Liver (tissue), 9 donors: ENCODE data around the gene SLC47A2. TPM values are rescaled to one million over a fixed set of nuclear protein-coding genes. Genes with fewer than 3 reads are reported as not detected.
A peak's percentile ranks its signal among the peaks of the same experiment; 100 is the strongest.

Source experiments
- DNase-seq: peaks from one replicate; pipeline ENCODE4 v3.0.0-alpha.2; 2017; ENCODE audit warnings: low spot score
- H3K27ac ChIP-seq, 2 donors: one replicate each; pipeline ENCODE4 v1.7.0; 2013; ENCODE audit warnings: inconsistent platforms in 2 of 2, low read length in 2 of 2, control low read depth in 1 of 2, low read depth in 1 of 2, mild to moderate bottlenecking in 1 of 2
- H3K27me3 ChIP-seq, 4 donors: one replicate each; pipeline versions ENCODE4 v1.6.1 to v1.7.0; 2013; ENCODE audit warnings: low read length in 3 of 4, inconsistent platforms in 1 of 4, mild to moderate bottlenecking in 1 of 4, moderate library complexity in 1 of 4; ENCODE audit not compliant: control insufficient read depth in 4 of 4, insufficient read depth in 4 of 4
- H3K36me3 ChIP-seq, 4 donors: one replicate each; pipeline versions ENCODE4 v1.6.1 to v1.7.0; 2013; ENCODE audit warnings: low read length in 3 of 4, mild to moderate bottlenecking in 3 of 4, low read depth in 1 of 4, moderate library complexity in 1 of 4; ENCODE audit not compliant: control insufficient read depth in 4 of 4, insufficient read depth in 3 of 4
- H3K4me1 ChIP-seq, 4 donors: one replicate each; pipeline versions ENCODE4 v1.6.1 to v1.7.0; 2013; ENCODE audit warnings: low read length in 3 of 4, mild to moderate bottlenecking in 3 of 4, moderate library complexity in 1 of 4; ENCODE audit not compliant: control insufficient read depth in 4 of 4, insufficient read depth in 4 of 4
- H3K4me3 ChIP-seq, 3 donors: one replicate each; pipeline versions ENCODE4 v1.6.1 to v1.7.0; 2013; ENCODE audit warnings: low read length in 3 of 3, control low read depth in 1 of 3, low read depth in 1 of 3, mild to moderate bottlenecking in 1 of 3
- H3K9ac ChIP-seq, 2 donors: one replicate each; pipeline ENCODE4 v1.7.0; 2013; ENCODE audit warnings: low read length in 2 of 2, mild to moderate bottlenecking in 2 of 2, moderate library complexity in 2 of 2, control low read depth in 1 of 2, low read depth in 1 of 2
- H3K9me3 ChIP-seq, 4 donors: one replicate each; pipeline versions ENCODE4 v1.6.1 to v1.7.0; 2013; ENCODE audit warnings: low read length in 3 of 4; ENCODE audit not compliant: control insufficient read depth in 4 of 4
- CTCF ChIP-seq: fragments of 150-350 bp; IDR thresholded peaks from 2 replicates; pipeline ENCODE4 v1.5.1; 2017; ENCODE audit warnings: improper control_type of control experiment, low read depth, low read length; ENCODE audit not compliant: missing input control
- EGR1 ChIP-seq, 2 donors: IDR thresholded peaks; 2 replicates each; pipeline ENCODE4 v1.6.1; 2016 to 2018; ENCODE audit warnings: antibody characterized with exemption in 2 of 2, low read depth in 2 of 2
- FOXA1 ChIP-seq: IDR thresholded peaks from 2 replicates; pipeline ENCODE4 v1.6.1; 2016; ENCODE audit warnings: antibody characterized with exemption
- HNF4A ChIP-seq, 2 donors: conservative IDR thresholded peaks; 2 replicates each; pipeline ENCODE4 v1.6.1; 2016; ENCODE audit warnings: antibody characterized with exemption in 2 of 2, mild to moderate bottlenecking in 2 of 2
- HNF4G ChIP-seq: IDR thresholded peaks from 2 replicates; pipeline ENCODE4 v1.6.1; 2016; ENCODE audit warnings: antibody characterized with exemption
- JUND ChIP-seq, 2 donors: IDR thresholded peaks; 2 replicates each; pipeline ENCODE4 v1.6.1; 2016; ENCODE audit warnings: antibody characterized with exemption in 2 of 2
- RAD21 ChIP-seq, 2 donors: IDR thresholded peaks; 2 replicates each; pipeline ENCODE4 v1.6.1; 2016; ENCODE audit warnings: antibody characterized with exemption in 2 of 2, mild to moderate bottlenecking in 2 of 2
- RXRA ChIP-seq, 2 donors: IDR thresholded peaks; 2 replicates each; pipeline ENCODE4 v1.6.1; 2017 to 2018; ENCODE audit warnings: antibody characterized with exemption in 2 of 2, mild to moderate bottlenecking in 1 of 2
- SP1 ChIP-seq: IDR thresholded peaks from 2 replicates; pipeline ENCODE4 v1.6.1; 2018; ENCODE audit warnings: antibody characterized with exemption, mild to moderate bottlenecking
- TAF1 ChIP-seq: conservative IDR thresholded peaks from 2 replicates; pipeline ENCODE4 v1.6.1; 2016; ENCODE audit warnings: antibody characterized with exemption, mild to moderate bottlenecking
- ZBTB33 ChIP-seq: IDR thresholded peaks from 2 replicates; pipeline ENCODE4 v1.6.1; 2016; ENCODE audit warnings: antibody characterized with exemption
- WGBS: extraction: QIAGEN DNeasy Blood & Tissue Kit; methylation state at CpG from one replicate; pipeline ENCODE4 v1.1.7; 2013; 5-methylcytosine and 5-hydroxymethylcytosine counted together
- polyA plus RNA-seq, 2 donors: library from polyadenylated mRNA; stranded (reverse) in 1 of 2; unstranded in 1 of 2; fragments of 200-250 nt in 1 of 2; fragments of >200 nt in 1 of 2; fragmentation: Nextera tagmentation in 1 of 2; extraction: Ambion mirVana in 1 of 2; gene quantifications; one replicate each; pipeline versions ENCODE4 v1.2.1 to v1.2.3, GENCODE V29; 2013 to 2015
- total RNA-seq, 2 donors: library from RNA; depleted of rRNA; stranded (reverse); fragments of >200 nt; gene quantifications; one replicate each; pipeline ENCODE4 v1.2.3, GENCODE V29; 2014
- donor health status: healthy.
- donor health status: healthy.
- donor health status: healthy.
- donor health status: healthy.
- donor health status: healthy.

Gene SLC47A2
- total and polyA plus RNA-seq, 4 donors, result 0.08 TPM; not detected in 3

GRCh38 chr17:19651451-19652238 lies 64.7 kb downstream of the SLC47A2 start:
- Histone ChIP-seq H3K9ac (peak overlapping the region; percentile 20 to 82), H3K27ac (peak overlapping the region; percentile 76 to 98), H3K27me3 (no peaks in the 10 kb centered on the region), H3K36me3 (peaks cover 0 to 9% (median 6%) of the 10 kb centered on the region in 4 donors), H3K4me1 (peaks cover 10 to 69% (median 47%) of the 10 kb centered on the region in 4 donors), H3K4me3 (peak overlapping the region; percentile 25 to 77 (median 48)), H3K9me3 (no peaks in the 10 kb centered on the region)
- no peak for TF ChIP-seq EGR1 (IDR thresholded peaks at IDR 0.05; ENCODE audit: low read depth in 2 of 2)
- peak in 1 of 2 donors; percentile 47 for TF ChIP-seq HNF4A (conservative IDR thresholded peaks at IDR 0.05)
- TF ChIP-seq ZBTB33, result no peak
- no peak for TF ChIP-seq RXRA (IDR thresholded peaks at IDR 0.05)
- DNase-seq, result no peak
- 31% methylated on average over 5 of the region's 5 CpGs for WGBS

GRCh38 chr17:19650826-19651225 lies 65.6 kb downstream of the SLC47A2 start:
- peaks cover 0 to 9% (median 6%) of the 10 kb centered on the region in 4 donors for H3K36me3 ChIP-seq
- peak overlapping the region; percentile 3 to 98 for H3K27ac ChIP-seq
- H3K4me1 ChIP-seq, result peaks cover 7 to 67% (median 43%) of the 10 kb centered on the region in 4 donors
- H3K4me3 ChIP-seq, result peak overlapping the region in 2 of 3 donors; percentile 77 to 81
- H3K27me3 ChIP-seq, result no peaks in the 10 kb centered on the region
- DNase-seq, result no peak
- WGBS, result 43% methylated on average over 1 of the region's 1 CpG
- H3K9ac ChIP-seq, result peak overlapping the region; percentile 20 to 82
- TF ChIP-seq HNF4G, result no peak
- TF ChIP-seq SP1, result no peak
- no peak for TF ChIP-seq EGR1 (IDR thresholded peaks at IDR 0.05; ENCODE audit: low read depth in 2 of 2)
- no peak for TF ChIP-seq TAF1
- TF ChIP-seq CTCF, result no peak
- TF ChIP-seq JUND (IDR thresholded peaks at IDR 0.05), result no peak
- no peak for TF ChIP-seq RAD21 (IDR thresholded peaks at IDR 0.05)
- no peak for TF ChIP-seq FOXA1
- no peaks in the 10 kb centered on the region for H3K9me3 ChIP-seq

GRCh38 chr17:19649274-19649541 lies 67.2 kb downstream of the SLC47A2 start:
- H3K9ac ChIP-seq, result peak overlapping the region; percentile 57 to 100
- WGBS, result 1% methylated on average over 2 of the region's 2 CpGs

More at GRCh38 chr17:19649274-19649541, 67.2 kb downstream of the SLC47A2 start:
- no peaks in the 10 kb centered on the region for H3K27me3 ChIP-seq
- H3K4me1 ChIP-seq, result peaks cover 5 to 64% (median 46%) of the 10 kb centered on the region in 4 donors
- peaks cover 0 to 3% (median 0%) of the 10 kb centered on the region in 4 donors for H3K36me3 ChIP-seq
- DNase-seq, result no peak
- peak overlapping the region; percentile 73 to 81 (median 77) for H3K4me3 ChIP-seq
- TF ChIP-seq TAF1, result peak; percentile 21
- TF ChIP-seq JUND (IDR thresholded peaks at IDR 0.05), result no peak
- no peaks in the 10 kb centered on the region for H3K9me3 ChIP-seq
- H3K27ac ChIP-seq, result peak overlapping the region; percentile 94 to 98
